Dedifferentiated amniotic fluid mesenchymal stem cell (primary cell): ENCODE results near the gene ACTN4.
"Not testable (repeated sequence)": the region's sequence is repeated elsewhere in the genome, so short reads cannot be mapped to it uniquely, and the experiment has no call there.

Experiments
- DNase-seq: peaks from one replicate; pipeline ENCODE4 v3.0.0-alpha.2; 2016; ENCODE audit errors: extremely low spot score

Gene ACTN4

GRCh38 chr19:38736413-38737280 is 89.2 kb downstream of the ACTN4 start:
- no peak for DNase-seq

- DNase-seq: no peak
Observed at GRCh38 chr19:38737281-38737865, 89.9 kb downstream of the ACTN4 start.

GRCh38 chr19:38737921-38738737 is 90.7 kb downstream of the ACTN4 start:
- no peak for DNase-seq

GRCh38 chr19:38739440-38740256 is 92.2 kb downstream of the ACTN4 start:
- no peak for DNase-seq

GRCh38 chr19:38740257-38740592 is 92.8 kb downstream of the ACTN4 start:
- no peak for DNase-seq

GRCh38 chr19:38740932-38741331 is 93.5 kb downstream of the ACTN4 start:
- DNase-seq: no peak

- DNase-seq: no peak
Observed at GRCh38 chr19:38741670-38742069, 94.2 kb downstream of the ACTN4 start.

GRCh38 chr19:38742296-38742695 is 94.8 kb downstream of the ACTN4 start:
- no peak for DNase-seq

GRCh38 chr19:38742906-38743305 is 95.5 kb downstream of the ACTN4 start:
- DNase-seq: no peak

- no peak for DNase-seq
Observed at GRCh38 chr19:38743394-38744297, 96.2 kb downstream of the ACTN4 start.

GRCh38 chr19:38744298-38744681 is 96.8 kb downstream of the ACTN4 start, which contains the start of gene CAPN12:
Gene CAPN12 (minus strand): TSS chr19:38744474. CDS start chr19:38744165, 309 bp downstream.
- no peak for DNase-seq

GRCh38 chr19:38744874-38745273 is 97.4 kb downstream of the ACTN4 start:
- no peak for DNase-seq

GRCh38 chr19:38745316-38745715 is 97.9 kb downstream of the ACTN4 start:
- no peak for DNase-seq

GRCh38 chr19:38753783-38754182 is 106.3 kb downstream of the ACTN4 start:
- not testable (repeated sequence) for DNase-seq

GRCh38 chr19:38754196-38754595 is 106.7 kb downstream of the ACTN4 start:
- DNase-seq: not testable (repeated sequence)

- DNase-seq: no peak
Observed at GRCh38 chr19:38759590-38760003, 112.1 kb downstream of the ACTN4 start.

GRCh38 chr19:38760805-38761517 is 113.5 kb downstream of the ACTN4 start:
- DNase-seq: not testable (repeated sequence)

GRCh38 chr19:38761884-38762389 is 114.5 kb downstream of the ACTN4 start:
- not testable (repeated sequence) for DNase-seq

GRCh38 chr19:38763795-38764220 is 116.4 kb downstream of the ACTN4 start:
- no peak for DNase-seq

- no peak for DNase-seq
Observed at GRCh38 chr19:38765214-38765613, 117.8 kb downstream of the ACTN4 start.
